Rectal smooth muscle tissue (tissue), 1 donor: ENCODE measurements around the gene FN1.
A peak's percentile ranks its signal among the peaks of the same experiment; 100 is the strongest.
"Not testable (repeated sequence)": the region's sequence is repeated elsewhere in the genome, so short reads cannot be mapped to it uniquely, and the experiment has no call there.

Experiments
- H3K27ac ChIP-seq: one replicate; pipeline ENCODE4 v1.7.0; 2013; ENCODE audit warnings: low read depth, low read length, inconsistent platforms
- H3K27me3 ChIP-seq: one replicate; pipeline ENCODE4 v1.7.0; 2013; ENCODE audit warnings: low read length; ENCODE audit not compliant: control insufficient read depth, insufficient read depth
- H3K36me3 ChIP-seq: one replicate; pipeline ENCODE4 v1.7.0; 2013; ENCODE audit warnings: low read length; ENCODE audit not compliant: control insufficient read depth, insufficient read depth
- H3K4me1 ChIP-seq: one replicate; pipeline ENCODE4 v1.7.0; 2013; ENCODE audit warnings: low read length; ENCODE audit not compliant: control insufficient read depth, insufficient read depth
- H3K4me3 ChIP-seq: one replicate; pipeline ENCODE4 v1.7.0; 2013; ENCODE audit warnings: low read length
- H3K9ac ChIP-seq: one replicate; pipeline ENCODE4 v1.7.0; 2013; ENCODE audit warnings: low read length

The FN1 gene

GRCh38 chr2:215415820-215416577 lies 19.9 kb downstream of the FN1 start:
- H3K27me3 ChIP-seq, result no peaks in the 10 kb centered on the region
- H3K9ac ChIP-seq, result no peak overlapping the region
- no peak overlapping the region for H3K27ac ChIP-seq
- no peak overlapping the region for H3K4me3 ChIP-seq
- peaks cover 8% of the 10 kb centered on the region for H3K4me1 ChIP-seq
- H3K36me3 ChIP-seq, result peaks cover 16% of the 10 kb centered on the region

GRCh38 chr2:215415218-215415617 lies 20.6 kb downstream of the FN1 start:
- Histone ChIP-seq H3K4me1 (peaks cover 8% of the 10 kb centered on the region), H3K36me3 (peaks cover 16% of the 10 kb centered on the region), H3K27me3 (no peaks in the 10 kb centered on the region), H3K9ac (no peak overlapping the region), H3K27ac (no peak overlapping the region), H3K4me3 (no peak overlapping the region)

DNA sequence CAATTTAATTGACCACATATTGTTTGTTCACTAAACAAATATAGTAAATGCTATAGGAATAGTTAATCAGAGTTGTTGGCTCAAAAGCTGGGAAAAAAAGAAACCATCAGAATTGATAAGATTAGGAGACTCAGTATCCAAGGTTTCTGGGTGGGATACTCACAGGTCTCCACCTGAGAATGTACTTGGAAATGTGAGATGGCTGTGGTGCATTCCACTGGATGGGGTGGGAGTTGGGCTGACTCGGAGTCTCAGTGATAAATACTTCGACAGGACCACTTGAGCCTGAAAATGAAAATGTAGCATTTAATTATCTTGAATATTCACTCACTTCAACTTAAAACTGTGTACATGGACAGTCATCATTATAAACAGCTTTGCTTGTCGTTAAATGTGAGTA lies 21.2 kb downstream of the FN1 start:
- Histone ChIP-seq H3K36me3 (peaks cover 16% of the 10 kb centered on the region), H3K4me3 (no peak overlapping the region), H3K27me3 (no peaks in the 10 kb centered on the region), H3K9ac (no peak overlapping the region), H3K4me1 (peaks cover 8% of the 10 kb centered on the region), H3K27ac (no peak overlapping the region)

GRCh38 chr2:215413974-215414373 lies 21.9 kb downstream of the FN1 start:
- H3K27ac ChIP-seq, result no peak overlapping the region
- no peak overlapping the region for H3K9ac ChIP-seq
- H3K4me3 ChIP-seq, result no peak overlapping the region
- H3K4me1 ChIP-seq, result peaks cover 4% of the 10 kb centered on the region
- no peaks in the 10 kb centered on the region for H3K27me3 ChIP-seq
- peaks cover 20% of the 10 kb centered on the region for H3K36me3 ChIP-seq

DNA sequence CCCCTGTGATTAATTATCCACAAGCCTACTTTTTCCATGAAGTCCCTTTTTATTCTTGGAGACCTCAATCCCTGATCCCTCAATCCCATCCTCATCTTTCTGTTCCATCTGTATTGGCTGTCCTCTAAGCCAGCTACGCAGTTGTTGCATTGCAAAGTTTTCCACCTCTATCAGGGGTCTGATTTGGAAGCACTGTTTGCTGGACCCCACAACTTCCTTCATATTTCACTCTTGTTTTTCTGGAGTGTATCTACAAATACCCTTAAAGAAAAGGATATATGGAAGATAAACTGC lies 22.4 kb downstream of the FN1 start:
- Histone ChIP-seq H3K4me3 (no peak overlapping the region), H3K36me3 (peaks cover 17% of the 10 kb centered on the region), H3K4me1 (peaks cover 3% of the 10 kb centered on the region), H3K27ac (no peak overlapping the region), H3K9ac (no peak overlapping the region), H3K27me3 (no peaks in the 10 kb centered on the region)

DNA sequence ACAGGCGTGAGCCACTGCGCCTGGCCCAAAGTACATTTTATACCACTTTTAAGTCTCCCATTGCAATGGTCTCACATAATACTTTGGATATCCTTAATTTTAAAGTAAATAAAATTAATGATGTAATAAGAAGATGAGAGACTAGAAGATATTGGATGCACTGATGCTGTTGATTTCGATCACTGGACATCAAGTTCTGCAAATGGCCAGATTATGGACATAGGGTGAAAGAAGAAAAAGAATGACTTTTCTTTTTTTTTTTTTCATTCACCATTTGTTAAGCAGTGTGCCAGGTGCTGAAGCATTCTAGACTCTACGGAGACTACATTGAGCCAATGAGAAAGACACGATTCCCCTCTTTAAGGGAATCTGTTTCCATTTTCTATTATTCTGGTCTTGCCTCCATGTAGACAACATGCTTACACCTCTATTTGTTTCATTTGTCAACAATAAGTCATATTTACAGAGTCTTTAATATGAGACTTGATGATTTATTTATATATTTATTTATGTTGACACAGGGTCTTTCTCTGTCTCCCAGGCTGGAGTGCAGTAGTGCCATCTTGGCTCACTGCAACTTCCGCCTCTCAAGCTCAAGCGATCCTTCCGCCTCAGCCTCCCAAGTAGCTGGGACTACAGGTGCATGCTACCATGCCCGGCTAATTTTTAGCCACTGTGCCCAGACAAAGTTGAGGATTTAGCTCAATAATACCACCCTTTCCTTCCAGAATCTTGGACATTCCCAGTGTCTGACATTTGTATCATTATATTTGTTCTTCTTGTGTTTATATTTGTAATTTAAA lies 23.7 kb downstream of the FN1 start:
- Histone ChIP-seq H3K27ac (no peak overlapping the region), H3K4me3 (no peak overlapping the region), H3K4me1 (no peaks in the 10 kb centered on the region), H3K27me3 (no peaks in the 10 kb centered on the region), H3K9ac (no peak overlapping the region), H3K36me3 (peaks cover 13% of the 10 kb centered on the region)

DNA sequence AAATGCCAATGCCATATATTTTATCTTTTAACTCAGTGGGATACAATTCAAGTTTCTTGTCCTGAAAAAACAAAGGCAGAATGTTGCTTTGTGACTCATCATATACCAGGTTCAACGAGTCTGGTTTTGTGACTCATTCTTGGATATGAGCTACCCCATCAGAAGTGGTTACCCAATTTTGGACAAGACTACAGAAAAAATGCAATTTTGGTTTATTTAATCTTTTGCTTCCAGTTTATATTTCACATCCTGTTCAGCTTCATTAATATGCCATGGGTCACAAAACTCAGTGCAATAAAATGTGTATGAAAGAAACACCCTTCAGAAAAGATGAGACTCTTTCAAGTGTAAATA lies 25.0 kb downstream of the FN1 start:
- Histone ChIP-seq H3K4me1 (peaks cover 2% of the 10 kb centered on the region), H3K36me3 (peaks cover 21% of the 10 kb centered on the region), H3K4me3 (no peak overlapping the region), H3K9ac (no peak overlapping the region), H3K27me3 (no peaks in the 10 kb centered on the region), H3K27ac (no peak overlapping the region)

GRCh38 chr2:215410181-215410931 lies 25.5 kb downstream of the FN1 start:
- peaks cover 22% of the 10 kb centered on the region for H3K36me3 ChIP-seq
- not testable (repeated sequence) for H3K27me3 ChIP-seq, H3K4me3 ChIP-seq, H3K27ac ChIP-seq, H3K4me1 ChIP-seq, H3K9ac ChIP-seq

DNA sequence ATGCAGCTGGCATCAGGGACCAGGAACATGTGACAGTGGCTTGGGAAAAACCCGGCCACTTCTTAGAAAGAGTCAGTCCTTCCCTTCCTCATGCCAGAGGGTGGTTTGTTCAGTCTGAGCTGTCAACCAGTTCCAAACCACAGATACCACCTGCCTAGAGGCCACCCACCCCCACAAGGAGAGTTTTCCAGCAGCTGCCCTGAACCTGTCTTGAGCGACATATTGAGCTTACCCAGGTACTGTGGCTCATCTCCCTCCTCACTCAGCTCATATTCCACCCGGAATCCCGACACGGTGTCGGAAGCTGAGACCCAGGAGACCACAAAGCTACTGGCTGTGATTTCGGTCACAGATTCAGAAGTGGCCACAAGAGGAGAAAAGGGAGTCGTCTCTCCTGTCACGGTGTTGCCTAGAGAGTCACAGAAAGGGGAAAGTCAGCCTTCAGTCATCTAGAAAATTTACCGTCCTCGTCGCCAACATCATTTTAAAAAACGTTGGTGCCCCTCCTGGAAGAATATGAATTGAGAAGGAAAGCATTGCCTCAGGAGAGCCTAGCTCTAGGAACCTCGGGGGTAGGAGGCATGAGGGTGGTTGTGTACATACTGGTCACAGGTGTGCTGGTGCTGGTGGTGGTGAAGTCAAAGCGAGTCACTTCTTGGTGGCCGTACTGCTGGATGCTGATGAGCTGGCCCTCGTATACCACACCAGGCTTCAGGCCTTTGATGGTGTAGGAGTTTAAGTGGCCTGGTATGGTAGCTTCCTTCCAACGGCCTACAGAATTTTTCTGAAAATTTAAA lies 26.3 kb downstream of the FN1 start:
- peak overlapping the region; percentile 16 for H3K27ac ChIP-seq
- H3K4me1 ChIP-seq, result peaks cover 4% of the 10 kb centered on the region
- H3K36me3 ChIP-seq, result peaks cover 23% of the 10 kb centered on the region
- H3K4me3 ChIP-seq, result no peak overlapping the region
- no peak overlapping the region for H3K9ac ChIP-seq
- no peaks in the 10 kb centered on the region for H3K27me3 ChIP-seq

DNA sequence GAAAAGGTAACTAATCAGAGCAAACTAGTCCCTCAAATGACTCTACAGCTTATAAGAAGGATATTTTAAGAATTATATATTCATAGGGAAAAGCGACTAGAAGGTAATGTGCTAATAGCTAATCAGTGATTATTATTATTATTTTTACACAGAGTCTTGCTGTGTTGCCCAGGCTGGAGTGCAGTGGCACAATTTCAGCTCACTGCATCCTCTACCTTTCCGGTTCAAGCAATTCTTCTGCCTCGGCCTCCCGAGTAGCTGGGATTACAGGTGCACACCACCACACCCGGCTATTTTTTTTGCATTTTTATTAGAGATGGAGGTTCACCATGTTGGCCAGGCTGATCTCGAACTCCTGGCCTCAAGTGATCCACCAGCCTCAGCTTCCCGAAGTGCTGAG lies 27.4 kb downstream of the FN1 start:
- H3K27me3 ChIP-seq, H3K4me1 ChIP-seq, H3K9ac ChIP-seq, H3K27ac ChIP-seq, H3K4me3 ChIP-seq: not testable (repeated sequence)
- peaks cover 23% of the 10 kb centered on the region for H3K36me3 ChIP-seq

- H3K27ac ChIP-seq, result no peak overlapping the region
- no peak overlapping the region for H3K9ac ChIP-seq
- no peak overlapping the region for H3K4me3 ChIP-seq
- no peaks in the 10 kb centered on the region for H3K27me3 ChIP-seq
- H3K36me3 ChIP-seq, result peaks cover 23% of the 10 kb centered on the region
- peaks cover 4% of the 10 kb centered on the region for H3K4me1 ChIP-seq
Measured at GRCh38 chr2:215407590-215408264, 28.1 kb downstream of the FN1 start.
